Adipose tissue (tissue), 3 donors: ENCODE measurements around the gene TSHZ1. TPM values are rescaled to one million over a fixed set of nuclear protein-coding genes. Genes with fewer than 3 reads are reported as not detected.

Experiments used
- H3K27ac ChIP-seq: one replicate; pipeline ENCODE4 v1.5.1; 2013; ENCODE audit warnings: low read depth, low read length
- WGBS, 3 donors: extraction: QIAGEN DNeasy Blood & Tissue Kit; methylation state at CpG; one replicate each; pipeline ENCODE4 v1.1.7; 2013; 5-methylcytosine and 5-hydroxymethylcytosine counted together
- polyA plus RNA-seq, 3 donors: library from polyadenylated mRNA; stranded (reverse); fragments of 200-250 nt; gene quantifications; one replicate each; pipeline ENCODE4 v1.2.3, GENCODE V29; 2013
- donor health status: healthy with polysubstance abuse.
- donor health status: Bipolar disorder and iron deficiency.
- donor health status: healthy.

TSHZ1 gene
- polyA plus RNA-seq, 3 donors = 4.8 to 8.6 (median 8.4) TPM

DNA sequence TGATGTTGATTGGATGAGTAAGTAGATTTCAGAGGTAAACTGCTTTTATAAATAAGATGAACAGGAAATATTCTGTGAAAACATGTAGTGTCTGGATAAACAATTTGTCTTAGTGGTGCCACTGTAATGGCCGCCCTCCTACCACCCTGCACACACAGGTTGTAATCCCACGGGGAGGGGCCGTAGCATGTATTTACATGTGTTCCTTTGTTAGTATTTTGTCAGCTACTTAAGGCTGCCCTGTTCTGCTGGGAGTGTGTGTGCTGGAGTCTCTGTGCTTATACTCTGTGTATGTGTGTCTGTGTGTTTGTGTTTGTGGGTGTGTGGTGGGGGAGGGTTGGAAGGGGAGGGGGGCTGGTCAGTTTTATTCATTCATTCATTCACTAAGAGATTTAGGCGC lies 5.1 kb downstream of the TSHZ1 start:
- WGBS, 3 donors = 87 to 91% (median 88%) methylated on average over 4 of the region's 4 CpGs
- H3K27ac ChIP-seq = no peak overlapping the region

DNA sequence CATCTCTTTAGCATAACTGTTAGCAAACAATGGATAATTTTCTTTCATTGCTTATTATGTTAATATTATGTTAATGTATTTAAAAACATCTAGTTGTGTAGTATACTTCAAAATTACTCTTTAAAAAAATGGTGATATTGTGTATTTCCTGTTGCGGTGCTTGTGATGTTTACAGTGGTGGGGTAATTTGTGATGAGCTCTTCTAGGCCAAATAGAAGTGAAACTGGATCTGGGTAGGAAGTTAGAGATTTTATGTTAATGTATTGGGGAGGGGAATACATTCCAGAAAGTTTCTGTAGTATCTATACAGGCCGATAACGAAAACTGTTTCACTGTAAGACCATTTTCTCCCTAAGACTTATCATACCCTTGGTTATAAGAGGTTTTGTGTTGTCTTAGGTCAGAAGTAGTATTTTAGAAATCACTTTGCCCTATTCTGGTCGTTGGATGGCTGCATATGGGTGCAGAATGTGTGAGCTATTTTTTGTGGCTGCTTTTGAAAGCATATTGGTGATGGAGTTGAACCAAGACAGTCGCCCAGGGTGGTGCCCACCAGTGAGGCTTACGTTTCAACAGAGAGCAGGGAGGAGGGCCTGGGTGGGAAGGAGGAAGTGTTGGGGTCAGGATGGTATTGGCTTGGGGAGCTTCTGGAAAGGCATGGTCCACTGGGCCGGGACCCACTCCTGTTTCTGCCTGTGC lies 5.8 kb downstream of the TSHZ1 start:
- WGBS, 3 donors = 63 to 82% (median 65%) methylated on average over 7 of the region's 7 CpGs
- H3K27ac ChIP-seq = no peak overlapping the region

GRCh38 chr18:75216911-75217689 lies 6.5 kb downstream of the TSHZ1 start:
- 91 to 94% (median 92%) methylated on average over 10 of the region's 10 CpGs for WGBS, 3 donors
- no peak overlapping the region for H3K27ac ChIP-seq

DNA sequence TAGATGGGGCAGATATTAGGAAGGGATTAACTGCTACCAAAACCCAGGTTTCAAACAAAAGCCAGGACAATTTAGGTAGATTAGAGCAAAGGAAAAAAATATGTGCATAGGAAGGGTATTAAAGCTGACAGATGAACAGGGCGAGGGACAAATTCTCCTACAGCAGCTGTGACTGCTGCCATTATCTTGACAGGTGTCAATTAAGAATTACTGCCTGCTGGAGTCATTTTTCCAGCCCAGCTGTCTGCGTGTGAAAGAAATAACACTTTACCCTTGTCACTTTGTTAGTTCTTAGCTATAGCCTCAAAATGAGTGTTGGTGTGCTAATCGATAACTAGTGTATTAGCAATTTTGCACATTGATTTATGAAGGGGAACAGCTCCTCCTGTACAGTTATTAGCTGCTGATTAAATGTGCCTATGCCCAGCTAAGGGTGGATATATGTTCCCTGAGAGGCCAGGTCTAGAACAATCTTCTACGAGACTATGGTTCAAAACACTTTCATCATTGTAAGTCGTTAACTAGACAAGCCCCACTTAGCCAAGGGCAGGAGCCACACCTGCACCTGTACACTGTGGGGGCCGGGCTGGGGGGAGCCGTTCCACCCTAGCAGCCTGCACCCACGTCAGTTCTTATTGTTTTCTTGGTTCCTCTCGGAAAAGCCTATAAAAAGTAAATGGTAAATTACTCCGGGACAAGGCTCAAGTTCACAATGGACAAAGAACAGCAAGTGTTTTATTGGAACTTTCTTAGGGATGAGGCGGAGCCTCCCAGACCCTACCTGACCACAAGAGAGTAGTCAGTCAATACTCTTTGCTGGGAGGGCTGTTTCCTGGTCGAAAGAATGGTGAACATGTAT lies 7.7 kb downstream of the TSHZ1 start:
- 57 to 81% (median 72%) methylated on average over 12 of the region's 12 CpGs for WGBS, 3 donors
- H3K27ac ChIP-seq = no peak overlapping the region

DNA sequence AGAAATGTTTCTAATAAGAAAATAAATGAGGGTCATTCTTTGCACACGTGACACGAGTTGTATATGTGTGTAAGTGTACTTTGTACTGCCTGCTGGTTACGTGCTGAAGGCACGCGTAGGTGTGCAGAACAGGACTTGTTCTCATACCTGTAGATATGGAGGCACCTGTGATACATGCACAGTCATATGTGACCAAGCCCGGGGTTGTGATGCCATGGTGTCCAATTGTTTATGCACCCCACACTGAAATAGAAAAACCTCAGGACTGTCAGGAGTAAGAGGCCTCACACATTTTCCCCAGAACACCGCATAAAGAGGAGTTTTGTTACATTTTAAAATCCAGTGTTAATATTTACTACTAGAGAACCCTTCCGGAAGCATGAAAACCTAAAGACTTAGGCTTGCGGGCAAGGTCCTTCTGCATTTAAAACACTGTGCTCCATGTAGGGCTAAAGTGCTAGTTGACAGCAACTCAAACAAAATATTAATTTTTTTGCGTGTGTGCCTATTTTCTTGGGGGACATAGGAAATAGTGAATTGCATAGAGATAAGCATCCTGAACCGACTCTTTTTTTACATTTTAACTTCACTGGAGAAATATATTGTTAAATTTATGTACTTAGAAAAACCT lies 9.3 kb downstream of the TSHZ1 start:
- WGBS, 3 donors = 70 to 79% (median 78%) methylated on average over 11 of the region's 11 CpGs
- no peak overlapping the region for H3K27ac ChIP-seq

- 76 to 79% (median 76%) methylated on average over 12 of the region's 12 CpGs for WGBS, 3 donors
- no peak overlapping the region for H3K27ac ChIP-seq
Observed at GRCh38 chr18:75220551-75221355, 10.2 kb downstream of the TSHZ1 start.

DNA sequence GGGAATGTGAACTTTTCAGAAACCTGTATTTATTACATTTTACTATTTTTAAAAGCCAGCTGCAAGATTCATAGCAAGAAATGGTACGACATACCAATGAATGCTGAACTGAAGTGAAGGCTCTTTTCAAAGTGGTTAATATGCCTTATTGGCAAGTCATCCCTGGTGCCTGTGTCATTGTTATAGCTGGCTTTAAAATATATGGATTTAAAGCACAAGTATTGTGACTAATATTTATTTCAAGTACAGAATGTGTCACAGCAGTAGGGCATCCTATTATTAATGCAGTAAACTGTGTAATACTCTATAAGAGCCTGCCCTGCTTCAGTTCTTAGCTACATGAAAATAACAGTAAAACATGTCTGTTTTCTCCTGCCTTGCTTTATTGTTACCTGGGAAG lies 10.8 kb downstream of the TSHZ1 start:
- 75 to 84% (median 78%) methylated on average over 1 of the region's 1 CpG for WGBS, 3 donors
- H3K27ac ChIP-seq = no peak overlapping the region

GRCh38 chr18:75221897-75222296 lies 11.3 kb downstream of the TSHZ1 start:
- no peak overlapping the region for H3K27ac ChIP-seq
- WGBS, 3 donors = 60 to 79% (median 66%) methylated on average over 7 of the region's 7 CpGs

- H3K27ac ChIP-seq = no peak overlapping the region
- WGBS, 3 donors = 75 to 87% (median 85%) methylated on average over 10 of the region's 10 CpGs
Observed at GRCh38 chr18:75222407-75222806, 11.8 kb downstream of the TSHZ1 start.

DNA sequence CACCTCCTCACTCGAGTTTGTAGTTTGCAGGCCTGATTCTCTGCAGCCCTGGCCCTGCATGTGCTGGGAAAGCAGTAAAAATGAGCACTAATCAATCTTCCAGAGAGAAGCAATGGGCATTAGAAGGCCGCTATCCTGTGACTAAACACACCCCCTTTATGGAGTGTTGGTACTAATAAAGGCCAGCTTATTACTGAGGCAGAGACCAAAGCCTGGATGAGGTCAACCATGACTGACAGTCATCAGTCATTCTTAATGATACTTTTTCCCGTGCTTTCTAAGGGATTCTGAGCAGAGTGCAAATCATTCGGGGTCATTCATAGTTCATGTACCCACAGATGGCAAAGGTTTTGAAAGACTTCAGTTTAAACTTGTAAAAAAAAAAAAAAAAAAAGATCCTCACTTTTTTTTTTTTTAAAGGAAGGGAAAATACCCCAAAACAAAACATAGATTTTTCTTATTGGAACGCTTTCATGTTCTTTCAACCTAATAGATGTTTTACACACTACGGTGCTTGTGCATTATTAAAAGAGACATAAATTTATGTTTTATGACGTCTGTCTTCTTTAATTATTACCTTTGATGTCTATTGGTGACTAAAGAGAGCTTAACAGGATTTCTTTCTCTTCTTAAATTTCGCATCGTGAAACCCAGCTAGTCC lies 13.2 kb downstream of the TSHZ1 start:
- WGBS, 3 donors = 66 to 74% (median 72%) methylated on average over 9 of the region's 9 CpGs

GRCh38 chr18:75226286-75226955 lies 15.8 kb downstream of the TSHZ1 start:
- 13 to 32% (median 29%) methylated on average over 11 of the region's 11 CpGs for WGBS, 3 donors
- no peak overlapping the region for H3K27ac ChIP-seq

More for the DNA sequence above, 13.2 kb downstream of the TSHZ1 start:
- H3K27ac ChIP-seq = no peak overlapping the region

- no peak overlapping the region for H3K27ac ChIP-seq
- WGBS, 3 donors = 48 to 50% (median 49%) methylated on average over 5 of the region's 5 CpGs
Observed at GRCh38 chr18:75226956-75227316, 16.3 kb downstream of the TSHZ1 start.

GRCh38 chr18:75227535-75228296 lies 17.1 kb downstream of the TSHZ1 start:
- 40 to 54% (median 45%) methylated on average over 11 of the region's 11 CpGs for WGBS, 3 donors
- no peak overlapping the region for H3K27ac ChIP-seq

GRCh38 chr18:75228967-75229366 lies 18.4 kb downstream of the TSHZ1 start:
- H3K27ac ChIP-seq = no peak overlapping the region
- 88 to 93% (median 91%) methylated on average over 9 of the region's 9 CpGs for WGBS, 3 donors

DNA sequence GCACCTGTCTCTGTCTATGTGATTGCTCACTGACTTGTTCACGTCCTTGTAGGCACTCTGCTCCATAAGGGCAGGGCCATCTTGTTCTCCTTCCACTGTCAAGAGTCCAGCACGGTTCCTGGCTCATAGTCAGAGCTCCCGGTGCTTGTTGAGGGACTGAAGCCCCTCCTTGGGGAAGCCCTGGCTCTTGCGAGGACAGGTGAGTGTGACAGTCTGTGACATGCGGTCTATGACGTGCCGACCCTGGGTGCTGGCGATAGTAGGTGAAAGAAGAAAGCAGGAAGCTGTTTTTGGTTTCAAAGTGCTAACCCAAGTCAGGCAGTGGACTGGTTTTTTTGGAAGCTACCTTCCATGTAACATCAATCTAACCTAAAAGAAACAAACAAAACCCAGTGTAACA lies 18.8 kb downstream of the TSHZ1 start:
- no peak overlapping the region for H3K27ac ChIP-seq
- WGBS, 3 donors = 92 to 95% (median 94%) methylated on average over 8 of the region's 8 CpGs
